Renal pelvis (tissue), 4 donors: ENCODE measurements around the gene TMEM163. TPM values are rescaled to one million over a fixed set of nuclear protein-coding genes. Genes with fewer than 3 reads are reported as not detected.
"Not testable (repeated sequence)": the region's sequence is repeated elsewhere in the genome, so short reads cannot be mapped to it uniquely, and the experiment has no call there.

ENCODE experiments used
- DNase-seq: peaks from one replicate; pipeline ENCODE4 v3.0.0-alpha.2; 2013
- polyA plus RNA-seq, 3 donors: library from polyadenylated mRNA; unstranded; fragments of 120-200 nt; gene quantifications; one replicate each; pipeline ENCODE4 v1.2.1, GENCODE V29; 2013; ENCODE audit not compliant: insufficient read length in 3 of 3

TMEM163 gene
- polyA plus RNA-seq, 3 donors: 1.6 to 2.0 (median 1.9) TPM

GRCh38 chr2:134665727-134666506 is 52.9 kb downstream of the TMEM163 start:
- DNase-seq: no peak

GRCh38 chr2:134663451-134664450 is 55.0 kb downstream of the TMEM163 start:
- DNase-seq: no peak

- no peak for DNase-seq
Observed at GRCh38 chr2:134662751-134663150, 56.0 kb downstream of the TMEM163 start.

- DNase-seq: no peak
Observed at GRCh38 chr2:134660626-134661402, 58.0 kb downstream of the TMEM163 start.

GRCh38 chr2:134659724-134660123 is 59.1 kb downstream of the TMEM163 start:
- DNase-seq: no peak

GRCh38 chr2:134657650-134658250 is 61.0 kb downstream of the TMEM163 start:
- DNase-seq: no peak

GRCh38 chr2:134656391-134656790 is 62.4 kb downstream of the TMEM163 start:
- DNase-seq: not testable (repeated sequence)

- no peak for DNase-seq
Observed at GRCh38 chr2:134648586-134648985, 70.2 kb downstream of the TMEM163 start.

GRCh38 chr2:134647607-134648256 is 71.1 kb downstream of the TMEM163 start:
- DNase-seq: no peak

- DNase-seq: no peak
Observed at GRCh38 chr2:134642938-134643337, 75.9 kb downstream of the TMEM163 start.

- DNase-seq: no peak
Observed at GRCh38 chr2:134640494-134640893, 78.3 kb downstream of the TMEM163 start.

GRCh38 chr2:134639265-134639664 is 79.5 kb downstream of the TMEM163 start:
- no peak for DNase-seq

GRCh38 chr2:134636714-134637113 is 82.1 kb downstream of the TMEM163 start:
- no peak for DNase-seq

- no peak for DNase-seq
Observed at GRCh38 chr2:134634054-134634753, 84.6 kb downstream of the TMEM163 start.

- no peak for DNase-seq
Observed at GRCh38 chr2:134630504-134631159, 88.2 kb downstream of the TMEM163 start.

GRCh38 chr2:134628453-134628852 is 90.3 kb downstream of the TMEM163 start:
- no peak for DNase-seq

GRCh38 chr2:134626781-134627180 is 92.0 kb downstream of the TMEM163 start:
- no peak for DNase-seq

- DNase-seq: no peak
Observed at GRCh38 chr2:134625311-134625710, 93.5 kb downstream of the TMEM163 start.

- no peak for DNase-seq
Observed at GRCh38 chr2:134623796-134624195, 95.0 kb downstream of the TMEM163 start.

- DNase-seq: no peak
Observed at GRCh38 chr2:134623046-134623445, 95.8 kb downstream of the TMEM163 start.
